Right renal cortex interstitium (tissue), 3 donors: Measurements from ENCODE around the gene CDK5RAP2. TPM values are rescaled to one million over a fixed set of nuclear protein-coding genes. Genes with fewer than 3 reads are reported as not detected.

ENCODE experiments used
- DNase-seq, 3 donors: peaks; one replicate each; pipeline ENCODE4 v3.0.0-alpha.2; 2013; ENCODE audit warnings: low read depth in 3 of 3, low spot score in 2 of 3
- polyA plus RNA-seq, 3 donors: library from polyadenylated mRNA; unstranded; fragments of 120-200 nt; gene quantifications; one replicate each; pipeline ENCODE4 v1.2.1, GENCODE V29; 2013; ENCODE audit not compliant: insufficient read length in 3 of 3

Gene CDK5RAP2
- polyA plus RNA-seq, 3 donors: 55.3 to 62.5 (median 58.9) TPM

- DNase-seq: no peak
These were observed 211.2 kb downstream of the CDK5RAP2 start for GRCh38 chr9:120368799-120369198.

DNA sequence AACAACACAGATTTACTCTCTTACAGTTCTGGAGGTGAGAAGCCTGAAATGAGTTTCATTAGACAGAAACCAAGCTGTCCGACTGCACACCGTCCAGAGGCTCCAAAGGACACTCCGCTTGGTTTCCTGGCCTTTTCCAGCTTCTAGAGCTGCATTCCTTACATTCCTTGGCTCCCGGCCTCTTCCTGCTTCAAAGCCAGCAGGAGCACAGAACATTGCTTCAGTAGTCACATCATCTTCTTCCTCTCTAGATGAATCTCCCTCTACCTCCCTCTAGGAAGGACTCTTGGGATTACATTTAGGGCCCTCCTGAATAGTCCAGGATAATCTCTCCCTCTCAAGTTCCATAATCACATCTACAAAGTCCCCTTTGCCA is 213.3 kb downstream of the CDK5RAP2 start:
- DNase-seq: no peak

DNA sequence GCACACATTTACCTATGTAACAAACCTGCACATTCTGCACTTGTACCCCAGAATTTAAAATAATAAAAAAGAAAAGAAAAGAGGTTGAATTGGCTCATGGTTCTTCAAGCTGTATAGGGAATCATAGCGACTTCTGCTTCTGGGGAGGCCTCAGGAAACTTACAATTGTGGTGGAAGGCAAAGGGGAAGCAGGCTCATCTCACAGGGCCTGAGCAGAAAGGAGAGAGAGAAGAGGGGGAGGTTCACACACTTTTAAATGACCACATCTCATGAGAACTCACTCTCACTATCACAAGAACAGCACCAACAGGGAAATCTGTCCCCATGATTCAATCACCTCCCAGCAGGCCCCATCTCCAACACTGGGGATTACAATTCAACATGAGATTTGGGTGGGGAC is 214.6 kb downstream of the CDK5RAP2 start:
- no peak for DNase-seq

DNA sequence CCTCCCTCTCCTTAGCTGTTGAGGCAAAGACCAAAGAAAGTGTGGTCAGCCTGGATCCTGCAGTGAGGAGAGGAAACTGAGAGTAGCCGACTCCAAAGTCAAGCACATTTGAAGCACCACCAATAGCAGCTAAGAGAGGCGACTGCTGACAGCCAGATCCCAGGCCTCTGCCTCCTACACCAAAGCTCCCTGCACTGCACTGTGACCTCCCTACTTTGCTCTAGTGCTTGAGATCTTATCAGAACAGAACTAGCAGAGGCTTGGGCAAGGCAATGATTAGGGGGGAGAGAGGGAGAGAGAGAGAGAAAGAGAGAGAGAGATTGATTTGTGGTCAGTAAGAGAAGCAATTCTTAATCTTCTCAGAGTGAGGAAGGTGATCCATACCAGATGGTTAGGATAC is 216.3 kb downstream of the CDK5RAP2 start:
- no peak for DNase-seq

GRCh38 chr9:120362446-120362845 is 217.5 kb downstream of the CDK5RAP2 start:
- DNase-seq: no peak

GRCh38 chr9:120361551-120361950 is 218.4 kb downstream of the CDK5RAP2 start:
- no peak for DNase-seq

GRCh38 chr9:120360510-120360909 is 219.5 kb downstream of the CDK5RAP2 start:
- no peak for DNase-seq

DNA sequence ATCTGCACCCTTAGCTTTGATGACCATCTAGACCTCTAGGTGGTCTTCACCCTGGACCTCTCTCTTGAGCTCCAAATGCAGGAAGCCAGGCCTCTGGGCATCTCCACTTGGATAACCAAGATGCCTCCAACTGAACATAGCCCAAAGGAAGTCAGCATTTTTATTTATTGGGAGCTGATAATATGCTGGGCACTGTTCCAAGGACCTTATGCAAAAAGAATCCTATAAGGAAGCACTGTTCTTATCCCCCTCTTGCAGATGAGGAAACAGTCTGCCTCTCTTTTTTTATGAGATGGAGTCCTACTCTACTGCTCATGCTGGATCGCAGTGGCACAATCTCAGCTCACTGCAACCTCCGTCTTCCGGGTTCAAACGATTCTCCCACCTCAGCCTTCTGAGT is 219.9 kb downstream of the CDK5RAP2 start:
- DNase-seq: no peak

DNA sequence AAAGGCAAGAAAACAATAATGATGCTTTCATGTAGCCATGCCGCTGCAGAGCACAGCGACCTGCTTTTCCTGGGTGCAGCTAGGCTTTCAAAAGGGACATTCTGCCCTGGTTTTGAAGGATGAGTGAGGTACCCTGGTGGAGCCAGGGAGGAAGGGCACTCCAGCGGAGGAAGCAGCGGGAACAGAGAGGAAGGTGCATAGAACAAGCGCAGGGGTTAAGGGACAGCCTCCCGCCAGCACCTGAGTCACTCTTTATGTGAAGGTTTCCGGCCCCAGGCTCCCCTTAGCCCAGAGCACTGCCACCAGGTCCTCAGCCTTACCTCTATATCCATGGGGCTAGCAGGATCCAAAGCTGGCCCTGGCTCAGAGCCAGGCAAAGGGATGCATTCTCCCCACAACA is 221.1 kb downstream of the CDK5RAP2 start:
- DNase-seq: no peak

GRCh38 chr9:120353506-120353905 is 226.5 kb downstream of the CDK5RAP2 start:
- DNase-seq: peak in 1 of 3 donors; percentile 43

GRCh38 chr9:120351106-120351505 is 228.9 kb downstream of the CDK5RAP2 start:
- DNase-seq: no peak

- no peak for DNase-seq
These were observed 229.4 kb downstream of the CDK5RAP2 start for GRCh38 chr9:120350596-120350995.

GRCh38 chr9:120348951-120349429 is 231.0 kb downstream of the CDK5RAP2 start:
- DNase-seq: no peak

DNA sequence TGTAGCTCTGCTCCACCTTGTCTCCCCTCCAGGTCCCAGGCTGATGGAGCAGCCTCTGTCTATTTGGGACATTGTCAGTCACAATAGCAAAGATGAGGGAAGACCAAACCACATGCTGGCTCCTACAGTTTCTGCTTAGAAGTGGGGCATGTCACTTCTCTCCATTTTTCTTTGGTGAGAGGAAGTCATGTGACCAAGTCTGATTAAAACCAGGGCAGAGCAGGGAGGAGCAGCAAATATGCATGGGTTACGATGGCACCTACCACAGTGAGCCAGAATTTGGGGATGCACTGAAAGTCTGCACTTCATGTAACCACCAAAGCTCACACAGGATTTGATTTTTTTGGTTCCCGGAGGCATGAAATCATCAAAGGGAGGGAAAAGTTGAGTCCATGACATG is 234.6 kb downstream of the CDK5RAP2 start:
- no peak for DNase-seq

GRCh38 chr9:120344230-120344629 is 235.7 kb downstream of the CDK5RAP2 start:
- no peak for DNase-seq

GRCh38 chr9:120343416-120343815 is 236.6 kb downstream of the CDK5RAP2 start:
- no peak for DNase-seq

Other genes starting within 250 kb of the CDK5RAP2 start
- gene MEGF9, start 134.3 kb upstream of the CDK5RAP2 start, polyA plus RNA-seq: 10 to 100 TPM; 19.7 to 22.1 (median 20.9) TPM
- 10 to 100 TPM; 39.6 to 44.1 (median 42.6) TPM for gene FBXW2, start 213.2 kb upstream of the CDK5RAP2 start, polyA plus RNA-seq